Liver (tissue), 9 donors: ENCODE measurements around the gene HSF2BP. TPM values are rescaled to one million over a fixed set of nuclear protein-coding genes. Genes with fewer than 3 reads are reported as not detected.
"Not testable (repeated sequence)": the region's sequence is repeated elsewhere in the genome, so short reads cannot be mapped to it uniquely, and the experiment has no call there.

ENCODE experiments used
- DNase-seq: peaks from one replicate; pipeline ENCODE4 v3.0.0-alpha.2; 2017; ENCODE audit warnings: low spot score
- H3K27ac ChIP-seq, 2 donors: one replicate each; pipeline ENCODE4 v1.7.0; 2013; ENCODE audit warnings: inconsistent platforms in 2 of 2, low read length in 2 of 2, control low read depth in 1 of 2, low read depth in 1 of 2, mild to moderate bottlenecking in 1 of 2
- H3K27me3 ChIP-seq, 4 donors: one replicate each; pipeline versions ENCODE4 v1.6.1 to v1.7.0; 2013; ENCODE audit warnings: low read length in 3 of 4, inconsistent platforms in 1 of 4, mild to moderate bottlenecking in 1 of 4, moderate library complexity in 1 of 4; ENCODE audit not compliant: control insufficient read depth in 4 of 4, insufficient read depth in 4 of 4
- H3K36me3 ChIP-seq, 4 donors: one replicate each; pipeline versions ENCODE4 v1.6.1 to v1.7.0; 2013; ENCODE audit warnings: low read length in 3 of 4, mild to moderate bottlenecking in 3 of 4, low read depth in 1 of 4, moderate library complexity in 1 of 4; ENCODE audit not compliant: control insufficient read depth in 4 of 4, insufficient read depth in 3 of 4
- H3K4me1 ChIP-seq, 4 donors: one replicate each; pipeline versions ENCODE4 v1.6.1 to v1.7.0; 2013; ENCODE audit warnings: low read length in 3 of 4, mild to moderate bottlenecking in 3 of 4, moderate library complexity in 1 of 4; ENCODE audit not compliant: control insufficient read depth in 4 of 4, insufficient read depth in 4 of 4
- H3K4me3 ChIP-seq, 3 donors: one replicate each; pipeline versions ENCODE4 v1.6.1 to v1.7.0; 2013; ENCODE audit warnings: low read length in 3 of 3, control low read depth in 1 of 3, low read depth in 1 of 3, mild to moderate bottlenecking in 1 of 3
- H3K9ac ChIP-seq, 2 donors: one replicate each; pipeline ENCODE4 v1.7.0; 2013; ENCODE audit warnings: low read length in 2 of 2, mild to moderate bottlenecking in 2 of 2, moderate library complexity in 2 of 2, control low read depth in 1 of 2, low read depth in 1 of 2
- H3K9me3 ChIP-seq, 4 donors: one replicate each; pipeline versions ENCODE4 v1.6.1 to v1.7.0; 2013; ENCODE audit warnings: low read length in 3 of 4; ENCODE audit not compliant: control insufficient read depth in 4 of 4
- FOXA1 ChIP-seq: IDR thresholded peaks from 2 replicates; pipeline ENCODE4 v1.6.1; 2016; ENCODE audit warnings: antibody characterized with exemption
- NR2F2 ChIP-seq: IDR thresholded peaks from 2 replicates; pipeline ENCODE4 v1.6.1; 2016; ENCODE audit warnings: antibody characterized with exemption
- RAD21 ChIP-seq, 2 donors: IDR thresholded peaks; 2 replicates each; pipeline ENCODE4 v1.6.1; 2016; ENCODE audit warnings: antibody characterized with exemption in 2 of 2, mild to moderate bottlenecking in 2 of 2
- RXRA ChIP-seq, 2 donors: IDR thresholded peaks; 2 replicates each; pipeline ENCODE4 v1.6.1; 2017 to 2018; ENCODE audit warnings: antibody characterized with exemption in 2 of 2, mild to moderate bottlenecking in 1 of 2
- SP1 ChIP-seq: IDR thresholded peaks from 2 replicates; pipeline ENCODE4 v1.6.1; 2018; ENCODE audit warnings: antibody characterized with exemption, mild to moderate bottlenecking
- TAF1 ChIP-seq: conservative IDR thresholded peaks from 2 replicates; pipeline ENCODE4 v1.6.1; 2016; ENCODE audit warnings: antibody characterized with exemption, mild to moderate bottlenecking
- YY1 ChIP-seq: IDR thresholded peaks from 2 replicates; pipeline ENCODE4 v1.6.1; 2016; ENCODE audit warnings: antibody characterized with exemption, mild to moderate bottlenecking
- WGBS: extraction: QIAGEN DNeasy Blood & Tissue Kit; methylation state at CpG from one replicate; pipeline ENCODE4 v1.1.7; 2013; 5-methylcytosine and 5-hydroxymethylcytosine counted together
- polyA plus RNA-seq, 2 donors: library from polyadenylated mRNA; stranded (reverse) in 1 of 2; unstranded in 1 of 2; fragments of 200-250 nt in 1 of 2; fragments of >200 nt in 1 of 2; fragmentation: Nextera tagmentation in 1 of 2; extraction: Ambion mirVana in 1 of 2; gene quantifications; one replicate each; pipeline versions ENCODE4 v1.2.1 to v1.2.3, GENCODE V29; 2013 to 2015
- total RNA-seq, 2 donors: library from RNA; depleted of rRNA; stranded (reverse); fragments of >200 nt; gene quantifications; one replicate each; pipeline ENCODE4 v1.2.3, GENCODE V29; 2014
- TF ChIP-seq, protein P1 (sequence below): IDR thresholded peaks from 2 replicates; pipeline ENCODE4 v1.6.1; 2016; ENCODE audit warnings: antibody characterized with exemption
- donor health status: healthy.
- donor health status: healthy.
- donor health status: healthy.
- donor health status: healthy.
- donor health status: healthy.

Gene HSF2BP
- total and polyA plus RNA-seq, 4 donors = 0.14 to 0.33 (median 0.16) TPM; not detected in 1

DNA sequence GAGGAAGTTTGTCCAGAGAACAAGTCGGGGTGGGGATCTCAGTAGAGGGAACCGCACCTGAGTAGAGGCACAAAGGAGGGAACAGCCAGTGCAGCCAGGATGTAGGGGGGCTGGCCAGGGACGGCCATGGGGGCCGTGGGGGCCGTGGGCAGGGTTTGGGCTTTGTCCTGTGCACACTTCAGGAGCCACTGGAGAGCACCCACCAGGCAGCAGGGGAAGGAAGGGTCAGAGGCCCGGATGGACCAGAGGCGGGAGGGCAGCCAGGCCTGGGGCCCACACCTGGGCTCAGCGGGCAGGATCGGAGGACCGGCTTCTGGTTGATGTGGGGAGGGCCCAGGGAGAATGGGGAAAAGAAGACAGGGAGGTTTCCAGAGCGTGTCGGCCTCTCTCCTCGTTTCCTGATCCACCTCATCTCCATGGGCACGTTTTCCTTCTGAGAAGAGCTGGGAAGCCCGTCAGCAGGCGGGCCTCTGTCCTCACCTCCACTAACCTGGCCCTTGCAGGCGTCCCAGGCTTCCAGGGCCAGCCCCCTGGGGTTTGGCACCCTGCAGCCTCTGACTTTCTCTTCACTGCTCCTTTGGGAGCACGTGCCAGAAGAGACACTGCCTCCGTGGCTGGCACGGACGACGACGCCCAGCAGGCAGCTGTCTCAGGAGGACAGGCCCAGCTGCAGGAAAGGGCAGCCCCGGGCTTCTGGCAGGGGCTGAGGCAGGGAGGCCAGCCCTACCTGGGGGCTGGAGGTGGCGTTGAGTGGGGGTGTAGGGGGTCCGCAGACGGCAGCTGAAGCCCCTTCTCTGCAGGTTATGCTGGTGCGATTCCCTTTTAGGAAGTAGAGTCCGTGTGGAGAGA lies 42.9 kb upstream of the HSF2BP start:
- H3K9me3 ChIP-seq = no peaks in the 10 kb centered on the region
- H3K36me3 ChIP-seq = no peaks in the 10 kb centered on the region
- no peaks in the 10 kb centered on the region for H3K27me3 ChIP-seq
- no peak for DNase-seq
- TF ChIP-seq NR2F2 (no peak), RAD21 (IDR thresholded peaks at IDR 0.05) (no peak), FOXA1 (no peak), SP1 (no peak)
- WGBS = 79% methylated on average over 29 of the region's 29 CpGs
- no peak overlapping the region for H3K9ac ChIP-seq
- no peaks in the 10 kb centered on the region for H3K4me1 ChIP-seq
- H3K27ac ChIP-seq = no peak overlapping the region
- no peak overlapping the region for H3K4me3 ChIP-seq

DNA sequence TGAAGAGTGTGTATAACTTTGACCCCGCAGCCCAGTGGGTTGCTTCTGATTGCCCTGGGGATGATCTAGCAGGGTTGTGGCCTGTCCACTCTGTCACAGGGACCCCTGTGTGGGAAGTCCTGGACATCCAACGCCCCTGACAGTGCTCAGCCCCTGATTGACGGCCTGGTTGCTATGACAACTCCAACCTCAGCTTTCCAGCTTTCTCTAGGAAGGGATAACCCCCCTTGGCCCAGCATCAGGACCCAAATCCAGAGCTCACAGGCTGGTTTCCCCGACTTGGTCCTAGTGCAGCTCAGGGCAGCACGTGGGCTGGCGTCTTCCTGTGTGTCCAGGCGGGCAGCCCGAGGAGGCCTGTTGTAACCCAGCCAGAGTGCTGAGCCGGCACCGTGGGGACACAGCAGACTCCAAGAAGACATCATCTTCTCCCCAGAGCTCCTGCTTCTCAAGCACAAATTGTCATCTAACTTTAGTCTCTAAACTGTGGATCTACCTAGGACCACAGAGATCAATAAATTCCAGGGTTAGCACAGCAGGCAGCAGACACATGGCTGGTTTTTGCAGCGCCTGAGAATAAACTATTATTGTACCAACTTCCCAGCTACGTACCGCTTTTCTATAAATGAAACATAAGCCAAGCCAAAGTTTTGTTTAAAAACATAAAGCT lies 40.8 kb upstream of the HSF2BP start:
- TF ChIP-seq YY1 (no peak), RXRA (IDR thresholded peaks at IDR 0.05) (no peak)
- Histone ChIP-seq H3K9ac (no peak overlapping the region), H3K36me3 (peaks cover 0 to 6% (median 2%) of the 10 kb centered on the region in 4 donors), H3K27ac (no peak overlapping the region), H3K9me3 (no peaks in the 10 kb centered on the region), H3K4me3 (no peak overlapping the region), H3K27me3 (no peaks in the 10 kb centered on the region), H3K4me1 (no peaks in the 10 kb centered on the region)
- DNase-seq = no peak
- 87% methylated on average over 13 of the region's 13 CpGs for WGBS

DNA sequence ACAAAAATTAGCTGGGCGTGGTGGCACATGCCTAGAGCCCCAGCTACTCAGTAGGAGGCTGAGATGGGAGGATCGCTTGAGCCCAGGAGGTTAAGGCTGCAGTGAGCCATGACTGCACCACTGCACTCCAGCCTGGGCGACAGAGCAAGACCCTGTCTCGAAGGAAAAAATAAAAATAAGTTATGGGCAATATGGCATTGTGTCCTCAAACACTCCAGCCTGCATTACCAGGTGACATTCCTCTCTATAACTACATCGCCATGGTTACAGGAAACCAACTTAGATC lies 40.1 kb upstream of the HSF2BP start:
- not testable (repeated sequence) for H3K27me3 ChIP-seq, H3K4me3 ChIP-seq, H3K27ac ChIP-seq, H3K4me1 ChIP-seq, H3K9me3 ChIP-seq, H3K9ac ChIP-seq, DNase-seq, H3K36me3 ChIP-seq
- WGBS = 94% methylated on average over 5 of the region's 5 CpGs

DNA sequence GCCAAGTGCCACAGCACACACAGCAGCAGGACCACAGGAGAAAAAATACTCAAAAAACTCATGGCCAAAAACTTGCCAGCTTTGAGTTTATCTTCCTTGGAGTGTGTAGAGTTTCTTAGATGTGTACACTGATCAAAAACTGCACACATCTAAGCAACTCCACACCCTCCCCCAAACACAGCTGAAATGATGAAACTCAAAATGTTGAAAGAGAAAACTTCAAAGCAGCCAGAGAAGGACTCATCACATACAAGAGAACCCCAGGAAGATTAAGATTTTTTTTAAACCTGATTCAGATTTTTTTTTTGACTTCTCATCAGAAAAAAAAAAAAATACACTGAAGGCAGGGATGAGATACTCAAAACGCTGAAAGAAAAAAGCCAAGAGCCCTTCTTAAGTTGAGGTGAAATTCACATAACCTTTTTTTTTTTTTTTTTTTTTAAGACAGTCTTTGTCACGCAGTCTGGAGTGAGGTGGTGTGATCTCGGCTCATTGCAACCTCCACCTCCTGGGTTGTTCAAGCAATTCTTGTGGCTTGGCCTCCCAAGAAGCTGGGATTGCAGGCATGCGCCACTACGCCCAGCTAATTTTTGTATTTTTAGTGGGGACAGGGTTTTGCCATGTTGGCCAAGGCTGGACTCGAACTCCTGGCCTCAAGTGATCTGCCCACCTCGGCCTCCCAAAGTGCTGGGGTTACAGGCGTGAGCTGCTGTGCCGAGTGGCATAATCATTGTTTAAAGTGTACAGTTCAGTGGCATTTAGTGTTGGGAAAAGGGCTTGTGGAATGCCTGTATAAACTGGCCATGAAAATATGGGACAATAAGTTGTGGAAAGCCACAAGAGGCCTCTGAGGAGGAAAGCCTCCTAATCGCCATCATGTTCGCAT lies 38.7 kb upstream of the HSF2BP start:
- Histone ChIP-seq H3K9ac (no peak overlapping the region), H3K36me3 (peaks cover 0 to 23% (median 5%) of the 10 kb centered on the region in 4 donors), H3K27ac (no peak overlapping the region), H3K4me3 (no peak overlapping the region), H3K9me3 (no peaks in the 10 kb centered on the region), H3K27me3 (no peaks in the 10 kb centered on the region), H3K4me1 (no peaks in the 10 kb centered on the region)
- WGBS = 96% methylated on average over 11 of the region's 11 CpGs
- TF ChIP-seq, protein P1, sequence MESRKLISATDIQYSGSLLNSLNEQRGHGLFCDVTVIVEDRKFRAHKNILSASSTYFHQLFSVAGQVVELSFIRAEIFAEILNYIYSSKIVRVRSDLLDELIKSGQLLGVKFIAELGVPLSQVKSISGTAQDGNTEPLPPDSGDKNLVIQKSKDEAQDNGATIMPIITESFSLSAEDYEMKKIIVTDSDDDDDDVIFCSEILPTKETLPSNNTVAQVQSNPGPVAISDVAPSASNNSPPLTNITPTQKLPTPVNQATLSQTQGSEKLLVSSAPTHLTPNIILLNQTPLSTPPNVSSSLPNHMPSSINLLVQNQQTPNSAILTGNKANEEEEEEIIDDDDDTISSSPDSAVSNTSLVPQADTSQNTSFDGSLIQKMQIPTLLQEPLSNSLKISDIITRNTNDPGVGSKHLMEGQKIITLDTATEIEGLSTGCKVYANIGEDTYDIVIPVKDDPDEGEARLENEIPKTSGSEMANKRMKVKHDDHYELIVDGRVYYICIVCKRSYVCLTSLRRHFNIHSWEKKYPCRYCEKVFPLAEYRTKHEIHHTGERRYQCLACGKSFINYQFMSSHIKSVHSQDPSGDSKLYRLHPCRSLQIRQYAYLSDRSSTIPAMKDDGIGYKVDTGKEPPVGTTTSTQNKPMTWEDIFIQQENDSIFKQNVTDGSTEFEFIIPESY = no peak
- TF ChIP-seq YY1 (no peak), TAF1 (no peak), RXRA (IDR thresholded peaks at IDR 0.05) (no peak)
- DNase-seq = no peak
